K562 (cell line): ENCODE measurements around the gene NELFE. TPM values are rescaled to one million over a fixed set of nuclear protein-coding genes. Genes with fewer than 3 reads are reported as not detected.

Experiments used
- ATAC-seq: fragments of 200-7000 bp; cut with Tn5 transposase; 3 replicates; pipeline ENCODE4 v1.9.1; 2020; ENCODE audit warnings: moderate library complexity
- BruUV-seq: library from RNA; stranded (reverse); fragments of 400-500 nt; replicated peaks from 2 replicates; lab custom pipeline; 2021; lab: Mats Ljungman, UMichigan
- CTCF ChIA-PET: fragments of 300-600 bp; formaldehyde crosslinking; extraction: SDS; loops from one replicate; lab custom pipeline; 2021; ENCODE audit warnings: low intra/inter-chr PET ratio; lab: Yijun Ruan, JAX
- POLR2A ChIA-PET: fragments of 300-600, 350-650 bp; sonication (Branson Sonifier 250); formaldehyde crosslinking; extraction: SDS; loops from one replicate; lab custom pipeline; 2021; ENCODE audit warnings: antibody characterized with exemption, inconsistent platforms; lab: Yijun Ruan, JAX
- DNase-seq, 4 experiments: peaks; one replicate each; pipeline versions ENCODE4 v3.0.0 to v3.0.0-alpha.2; 2011 to 2018; ENCODE audit warnings: low spot score in 3 of 4, mixed read lengths in 3 of 4; ENCODE audit errors: extremely low read depth in 1 of 4
- FAIRE-seq: peaks from 2 replicates; lab custom pipeline; 2011; peaks lifted over from hg19 to GRCh38; lab: Jason Lieb, UNC
- H2AFZ ChIP-seq: 2 replicates; pipeline ENCODE4 v1.6.0; 2011; ENCODE audit warnings: low read depth, low read length, control low read depth, inconsistent platforms
- H3K27ac ChIP-seq: fragments of 200-600 bp; 3 replicates; pipeline ENCODE4 v1.8.0; 2011; ENCODE audit warnings: low read depth, mild to moderate bottlenecking, control low read depth, inconsistent platforms, low read length, moderate library complexity, mixed read lengths; ENCODE audit errors: extremely low read depth
- H3K27me3 ChIP-seq, 2 experiments: fragments of 300-600 bp in 1 of 2; 2 replicates in 1 of 2; 3 replicates in 1 of 2; pipeline versions ENCODE4 v1.6.0 to v1.8.0; 2011; ENCODE audit warnings: inconsistent platforms in 2 of 2, low read length in 2 of 2, mild to moderate bottlenecking in 1 of 2, mixed read lengths in 1 of 2, moderate library complexity in 1 of 2; ENCODE audit not compliant: control insufficient read depth in 2 of 2, insufficient read depth in 2 of 2
- H3K36me3 ChIP-seq: fragments of 300-600 bp; 3 replicates; pipeline ENCODE4 v1.8.0; 2011; ENCODE audit warnings: mild to moderate bottlenecking, low read length, inconsistent platforms; ENCODE audit not compliant: control insufficient read depth, insufficient read depth
- H3K4me1 ChIP-seq, 2 experiments: fragments of 200-600 bp in 1 of 2; replicated peaks in 1 of 2; 2 replicates in 1 of 2; 3 replicates in 1 of 2; pipeline versions ENCODE4 v1.5.1 to v1.8.0; 2011; ENCODE audit warnings: inconsistent platforms in 2 of 2, low read length in 2 of 2, mild to moderate bottlenecking in 1 of 2, mixed read lengths in 1 of 2, moderate library complexity in 1 of 2; ENCODE audit not compliant: control insufficient read depth in 2 of 2, insufficient read depth in 2 of 2
- H3K4me2 ChIP-seq: 2 replicates; pipeline ENCODE4 v1.6.1; 2011; ENCODE audit warnings: low read length, control low read depth, inconsistent platforms, mixed read lengths; ENCODE audit not compliant: insufficient read depth
- H3K4me3 ChIP-seq: fragments of 200-600 bp; sonication (generic), shearing (Covaris generic); 2 replicates; pipeline ENCODE4 v1.5.1; 2016; ENCODE audit warnings: control low read depth, inconsistent platforms
- H3K79me2 ChIP-seq: fragments of 200-600 bp; 3 replicates; pipeline ENCODE4 v1.8.0; 2011; ENCODE audit warnings: low read length, inconsistent platforms; ENCODE audit not compliant: control insufficient read depth, insufficient read depth
- H3K9ac ChIP-seq, 2 experiments: 2 replicates each; pipeline versions ENCODE4 v1.6.0 to v1.6.1; 2011; ENCODE audit warnings: low read depth in 2 of 2, low read length in 2 of 2, control low read depth in 1 of 2, inconsistent platforms in 1 of 2, mild to moderate bottlenecking in 1 of 2, mixed read lengths in 1 of 2; ENCODE audit not compliant: insufficient read depth in 1 of 2
- H3K9me1 ChIP-seq: one replicate; pipeline ENCODE4 v1.6.0; 2011; ENCODE audit warnings: inconsistent platforms, mild to moderate bottlenecking, low read length, moderate library complexity; ENCODE audit not compliant: control insufficient read depth, insufficient read depth
- H3K9me3 ChIP-seq: replicated peaks from 2 replicates; pipeline ENCODE4 v1.5.1; 2011; ENCODE audit warnings: low read depth, low read length, inconsistent platforms; ENCODE audit not compliant: control insufficient read depth, insufficient read depth
- H4K20me1 ChIP-seq: replicated peaks from 2 replicates; pipeline ENCODE4 v1.6.1; 2011; ENCODE audit warnings: low read length, inconsistent platforms, mixed read lengths; ENCODE audit not compliant: control insufficient read depth, insufficient read depth
- CCNT2 ChIP-seq: IDR thresholded peaks from 2 replicates; pipeline ENCODE4 v1.6.1; 2011; ENCODE audit warnings: borderline replicate concordance, low read depth, mild to moderate bottlenecking, moderate library complexity, mixed read lengths, low read length; ENCODE audit not compliant: insufficient read length; ENCODE audit errors: extremely low read depth
- DDX20 ChIP-seq: fragments of 450-650 bp; IDR thresholded peaks from 2 replicates; pipeline ENCODE4 v1.6.1; 2016; ENCODE audit warnings: missing genetic modification characterization, low read depth, mild to moderate bottlenecking, missing compliant biosample characterization, moderate library complexity
- KDM2B ChIP-seq: fragments of 250-450 bp; sonication (Bioruptor Pico); IDR thresholded peaks from 2 replicates; pipeline ENCODE4 v1.8.0; 2021; ENCODE audit warnings: mild to moderate bottlenecking, moderate library complexity
- RFX5 ChIP-seq: IDR thresholded peaks from 2 replicates; pipeline ENCODE4 v1.6.1; 2011; ENCODE audit warnings: low read depth, mild to moderate bottlenecking, improper control_type of control experiment, low read length
- RFX7 ChIP-seq: fragments of 250-450 bp; sonication (Bioruptor Pico); IDR thresholded peaks from 2 replicates; pipeline ENCODE4 v1.5.1; 2021; ENCODE audit warnings: mild to moderate bottlenecking
- SAP30 ChIP-seq: fragments of 200-600 bp; sonication (generic); IDR thresholded peaks from 2 replicates; pipeline ENCODE4 v1.6.1; 2012; ENCODE audit warnings: borderline replicate concordance, low read depth, mild to moderate bottlenecking, moderate library complexity, low read length, control low read depth, inconsistent platforms; ENCODE audit not compliant: insufficient read depth, poor library complexity, severe bottlenecking
- SIN3A ChIP-seq, 2 experiments: fragments of 150-350 bp in 1 of 2; IDR thresholded peaks; 2 replicates each; pipeline ENCODE4 v1.6.1; 2011 to 2016; ENCODE audit warnings: borderline replicate concordance in 2 of 2, low read depth in 2 of 2, low read length in 2 of 2, mild to moderate bottlenecking in 2 of 2, moderate library complexity in 2 of 2; ENCODE audit not compliant: control insufficient read depth in 1 of 2
- TEAD4 ChIP-seq, 2 experiments: sonication (generic) in 1 of 2; formaldehyde crosslinking in 1 of 2; IDR thresholded peaks; 2 replicates each; pipeline versions ENCODE4 v1.6.1 to v1.8.0; 2012 to 2022; ENCODE audit warnings: borderline replicate concordance in 1 of 2, inconsistent platforms in 1 of 2, low read length in 1 of 2, mild to moderate bottlenecking in 1 of 2, missing genetic modification reagents in 1 of 2
- ZBTB1 ChIP-seq: sonication (generic); formaldehyde crosslinking; IDR thresholded peaks from 2 replicates; pipeline ENCODE4 v1.8.1; 2023; ENCODE audit warnings: missing genetic modification reagents, low read depth, mild to moderate bottlenecking, borderline replicate concordance
- ZNF165 ChIP-seq: fragments of 250-450 bp; sonication (Bioruptor Pico); IDR thresholded peaks from 2 replicates; pipeline ENCODE4 v1.4.0; 2020; ENCODE audit warnings: borderline replicate concordance
- ZNF586 ChIP-seq: fragments of 450-650 bp; formaldehyde crosslinking; conservative IDR thresholded peaks from 2 replicates; pipeline ENCODE4 v1.4.0; 2020; ENCODE audit warnings: mild to moderate bottlenecking, moderate library complexity
- WGBS: fragments of 100-300 bp; shearing (Covaris generic); methylation state at CpG from one replicate; pipeline ENCODE4 v1.1.6; 2016; ENCODE audit warnings: low coverage, mixed read lengths; ENCODE audit not compliant: insufficient coverage; ENCODE audit errors: missing lambda C conversion rate; 5-methylcytosine and 5-hydroxymethylcytosine counted together
- in situ Hi-C: fragments of 300-500 bp; cut with MboI; formaldehyde crosslinking; loops from 4 replicates; pipeline ENCODE4 v1.15.0; 2018; ENCODE audit warnings: inconsistent platforms, mixed read lengths
- intact Hi-C: fragments of 100-400 bp; cut with micrococcal nuclease; formaldehyde crosslinking; loops from 2 replicates; pipeline ENCODE4 v1.14.2; 2022
- polyA plus RNA-seq, 8 experiments: library from polyadenylated mRNA; depleted of rRNA in 4 of 8; stranded (reverse) in 5 of 8; unstranded in 3 of 8; fragments of >200 nt; fragmentation: Nextera tagmentation in 2 of 8; fragmentation: Illumina TruSeq in 1 of 8; extraction: Ambion mirVana in 2 of 8; extraction: Trizol in 1 of 8; gene quantifications; 2 replicates each; pipeline versions ENCODE4 v1.2.1 to v1.2.3, GENCODE V29; 2011 to 2014; ENCODE audit warnings: inconsistent platforms in 1 of 8, missing spikeins in 1 of 8
- total RNA-seq, 7 experiments: library from RNA; depleted of rRNA in 6 of 7; stranded (reverse); fragments of >200 nt in 6 of 7; fragmentation: Illumina TruSeq in 2 of 7; extraction: Trizol in 2 of 7; gene quantifications; 2 replicates each; pipeline versions ENCODE4 v1.2.1 to v1.2.3, GENCODE V29; 2011 to 2021; ENCODE audit warnings: low replicate concordance in 1 of 7
- TF ChIP-seq, protein P1 (sequence below): fragments of 250-450 bp; sonication (Bioruptor Pico); IDR thresholded peaks from 2 replicates; pipeline ENCODE4 v1.5.0; 2021; ENCODE audit warnings: mild to moderate bottlenecking, borderline replicate concordance

The NELFE gene
- total and polyA plus RNA-seq, 9 of the 15 experiments (the other 6 are each of a cell fraction or from before 2014, with no cell fraction given): 15.2 to 157 (median 91.5) TPM

- TF ChIP-seq TEAD4 (IDR thresholded peaks at IDR 0.05; ENCODE audit: low read length) (no peak), TEAD4 (CRISPR knock-in tag; IDR thresholded peaks at IDR 0.05; ENCODE audit: borderline replicate concordance) (no peak), RFX5 (no peak), ZBTB1 (no peak), DDX20 (tag) (no peak), ZNF165 (CRISPR knock-in tag) (no peak), ZNF586 (no peak), SIN3A (IDR thresholded peaks at IDR 0.05; ENCODE audit: borderline replicate concordance in 2 of 2, control insufficient read depth in 1 of 2, low read depth in 2 of 2, low read length in 2 of 2) (no peak), KDM2B (no peak), CCNT2 (no peak), SAP30 (no peak), RFX7 (no peak)
- TF ChIP-seq, protein P1, sequence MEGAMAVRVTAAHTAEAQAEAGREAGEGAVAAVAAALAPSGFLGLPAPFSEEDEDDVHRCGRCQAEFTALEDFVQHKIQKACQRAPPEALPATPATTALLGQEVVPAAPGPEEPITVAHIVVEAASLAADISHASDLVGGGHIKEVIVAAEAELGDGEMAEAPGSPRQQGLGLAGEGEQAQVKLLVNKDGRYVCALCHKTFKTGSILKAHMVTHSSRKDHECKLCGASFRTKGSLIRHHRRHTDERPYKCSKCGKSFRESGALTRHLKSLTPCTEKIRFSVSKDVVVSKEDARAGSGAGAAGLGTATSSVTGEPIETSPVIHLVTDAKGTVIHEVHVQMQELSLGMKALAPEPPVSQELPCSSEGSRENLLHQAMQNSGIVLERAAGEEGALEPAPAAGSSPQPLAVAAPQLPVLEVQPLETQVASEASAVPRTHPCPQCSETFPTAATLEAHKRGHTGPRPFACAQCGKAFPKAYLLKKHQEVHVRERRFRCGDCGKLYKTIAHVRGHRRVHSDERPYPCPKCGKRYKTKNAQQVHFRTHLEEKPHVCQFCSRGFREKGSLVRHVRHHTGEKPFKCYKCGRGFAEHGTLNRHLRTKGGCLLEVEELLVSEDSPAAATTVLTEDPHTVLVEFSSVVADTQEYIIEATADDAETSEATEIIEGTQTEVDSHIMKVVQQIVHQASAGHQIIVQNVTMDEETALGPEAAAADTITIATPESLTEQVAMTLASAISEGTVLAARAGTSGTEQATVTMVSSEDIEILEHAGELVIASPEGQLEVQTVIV (CRISPR knock-in tag): no peak
- BruUV-seq: no TSS peak
- POLR2A ChIA-PET: interaction anchor here (0.5 to 2.2 kb wide), 3 partner anchors 17 to 181 kb away, joined by 3 to 6 read pairs (median 3); partner anchors contain the start of gene MSH5
- ATAC-seq: no peak
- H3K27me3 ChIP-seq: no peaks in the 10 kb centered on the region
- no peak for FAIRE-seq
- no peak for DNase-seq
- peaks cover 0 to 3% of the 10 kb centered on the region in 2 experiments; a peak in 1 of 5 replicates for H3K4me1 ChIP-seq
- in situ Hi-C loops (no loop called here), intact Hi-C loops (no loop called here)
- CTCF ChIA-PET: no interaction called here
- H3K4me3 ChIP-seq: no peak overlapping the region
- no peak overlapping the region for H3K4me2 ChIP-seq
- no peaks in the 10 kb centered on the region for H3K79me2 ChIP-seq
- H3K27ac ChIP-seq: no peak overlapping the region
- H4K20me1 ChIP-seq: no peaks in the 10 kb centered on the region
- H3K36me3 ChIP-seq: no peaks in the 10 kb centered on the region
- WGBS: 15% methylated on average over 2 of the region's 2 CpGs
- peaks cover 4% of the 10 kb centered on the region for H3K9me3 ChIP-seq
- H3K9me1 ChIP-seq: no peaks in the 10 kb centered on the region
- H2AFZ ChIP-seq: no peak overlapping the region
- H3K9ac ChIP-seq: peak overlapping the region in 1 of 2 experiments; percentile 50; a peak in 1 of 4 replicates
These were observed 38.0 kb downstream of the NELFE start for GRCh38 chr6:31920811-31921210.
